ENCODE results near the gene SZT2.

The SZT2 gene

DNA sequence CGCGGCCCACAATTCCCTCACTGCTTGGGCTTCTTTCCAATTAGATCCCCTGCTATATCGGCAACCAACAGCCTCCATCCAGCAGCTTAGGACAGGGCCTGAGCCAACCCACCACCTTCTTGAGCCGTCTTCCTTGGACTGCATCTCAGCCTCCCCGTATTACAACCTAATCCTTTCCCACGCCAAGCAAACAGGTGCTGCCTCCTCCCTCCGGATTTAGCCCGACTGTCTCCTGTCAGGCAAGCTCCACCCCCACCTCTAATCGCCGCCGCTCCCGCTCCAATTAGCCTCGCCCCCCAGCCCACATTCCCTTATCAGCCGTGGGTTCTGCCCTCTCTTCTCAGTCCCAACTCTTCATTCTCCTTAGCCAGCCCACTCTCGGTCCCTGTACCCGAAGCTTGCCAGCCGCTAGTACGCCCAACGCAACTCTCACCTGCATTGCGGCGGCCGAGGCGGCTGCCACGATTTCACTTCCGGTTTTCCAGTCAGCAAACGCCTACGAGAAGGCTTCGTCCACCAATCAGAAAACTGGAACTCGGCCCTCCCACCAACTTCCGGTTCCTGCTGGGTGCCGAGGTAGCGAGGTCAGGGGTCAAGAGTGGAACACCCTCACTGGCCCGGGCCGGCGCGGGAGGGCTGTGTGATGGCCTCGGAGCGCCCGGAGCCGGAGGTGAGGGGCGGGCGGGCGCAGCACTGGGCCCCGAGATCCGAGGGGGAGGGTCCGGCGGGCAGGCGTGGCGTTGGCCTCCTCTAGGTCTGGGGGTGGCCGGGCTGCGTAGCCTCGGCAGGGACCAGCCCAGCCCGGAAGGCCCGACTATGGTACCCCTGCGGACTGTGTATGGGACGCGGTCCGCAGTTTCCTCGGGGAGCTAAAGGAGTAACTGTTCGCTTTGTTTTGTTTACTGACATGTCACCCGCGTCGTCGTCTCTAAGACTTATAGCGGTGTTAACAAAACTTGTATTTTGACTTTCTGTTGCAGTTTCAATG lies at the start of gene SZT2, which contains the start of gene MED8:
TSS of gene SZT2 (plus strand) at position 574 of the 988 bp plus-strand sequence. CDS start at position 644, 70 bp downstream.
TSS of gene MED8 (minus strand) at position 475 of the 988 bp plus-strand sequence. CDS start at position 439, 36 bp downstream.
- peak; percentile 70 to 88 (median 80) for DNase-seq

GRCh38 chr1:43340559-43340958 lies 49.1 kb upstream of the SZT2 start:
- DNase-seq, result no peak

GRCh38 chr1:43344267-43344850 lies 45.3 kb upstream of the SZT2 start:
- no peak for DNase-seq

DNA sequence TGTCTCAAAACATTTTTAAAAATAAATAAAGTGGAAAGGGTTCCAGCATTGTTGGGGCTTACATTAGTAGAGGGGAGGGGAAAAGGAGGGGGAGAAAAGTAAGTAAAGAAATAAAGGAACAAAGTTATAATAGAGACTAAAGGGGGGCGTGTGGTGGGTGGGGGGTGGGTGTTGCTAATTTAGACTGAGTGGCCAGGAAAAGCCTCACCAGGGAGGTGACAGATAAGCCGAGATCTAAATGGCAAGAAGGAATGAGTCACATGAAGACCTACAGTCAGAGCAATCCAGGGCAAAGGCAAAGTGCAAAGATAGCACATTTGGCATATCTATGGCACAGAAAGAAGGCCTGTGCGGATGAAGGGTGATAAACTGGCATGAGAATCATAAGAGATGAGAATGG lies 44.6 kb upstream of the SZT2 start:
- DNase-seq, result no peak

DNA sequence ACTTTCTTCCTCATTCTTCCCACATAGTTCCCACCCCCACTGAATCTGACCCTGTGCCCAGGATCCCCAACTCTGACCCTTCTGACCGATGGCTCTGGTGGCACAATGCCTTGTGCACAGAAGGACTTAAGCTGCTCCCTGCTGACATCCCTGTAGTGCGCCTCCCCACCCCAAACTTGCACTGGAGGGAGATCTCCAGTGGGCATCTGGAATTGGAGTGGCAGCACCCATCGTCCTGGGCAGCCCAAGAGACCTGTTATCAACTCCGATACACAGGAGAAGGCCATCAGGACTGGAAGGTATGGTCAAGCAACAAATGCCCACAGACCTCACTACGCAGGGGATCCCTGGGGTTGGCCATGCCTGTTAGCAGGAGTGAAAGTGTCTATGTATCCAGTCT lies 43.1 kb upstream of the SZT2 start:
- no peak for DNase-seq

- no peak for DNase-seq
These were observed 41.3 kb upstream of the SZT2 start for GRCh38 chr1:43348343-43348808.

DNA sequence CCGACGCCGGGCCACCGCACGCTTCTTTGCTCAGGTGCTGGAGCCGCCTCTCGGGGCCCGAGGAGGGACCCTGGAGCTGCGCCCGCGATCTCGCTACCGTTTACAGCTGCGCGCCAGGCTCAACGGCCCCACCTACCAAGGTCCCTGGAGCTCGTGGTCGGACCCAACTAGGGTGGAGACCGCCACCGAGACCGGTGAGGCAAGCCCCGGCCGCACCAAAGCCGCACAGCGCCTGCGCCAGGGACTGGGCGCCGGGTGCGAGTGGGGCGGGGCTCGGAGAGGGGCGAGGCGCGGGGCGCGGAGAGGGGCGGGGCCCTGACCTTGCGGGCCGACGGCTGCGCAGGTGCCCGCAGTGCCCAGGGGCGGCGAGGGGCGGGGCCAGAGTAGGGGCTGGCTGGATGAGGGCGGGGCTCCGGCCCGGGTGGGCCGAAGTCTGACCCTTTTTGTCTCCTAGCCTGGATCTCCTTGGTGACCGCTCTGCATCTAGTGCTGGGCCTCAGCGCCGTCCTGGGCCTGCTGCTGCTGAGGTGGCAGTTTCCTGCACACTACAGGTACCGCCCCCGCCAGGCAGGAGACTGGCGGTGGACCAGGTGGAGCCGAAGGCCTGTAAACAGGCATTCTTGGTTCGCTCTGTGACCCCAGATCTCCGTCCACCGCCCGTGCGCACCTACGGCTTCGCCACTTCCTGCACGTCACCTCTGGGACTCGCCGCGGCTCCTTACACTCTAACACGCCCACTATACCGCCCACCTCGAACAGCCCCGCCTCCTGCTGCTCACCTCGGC lies 40.7 kb upstream of the SZT2 start:
- peak in 2 of 4 experiments; percentile 11 to 50 for DNase-seq

GRCh38 chr1:43349594-43350306 lies 39.9 kb upstream of the SZT2 start:
- DNase-seq, result no peak

GRCh38 chr1:43350976-43351375 lies 38.7 kb upstream of the SZT2 start:
- no peak for DNase-seq

- no peak for DNase-seq
These were observed 38.0 kb upstream of the SZT2 start for GRCh38 chr1:43351421-43352350.

- DNase-seq, result no peak
These were observed 37.4 kb upstream of the SZT2 start for GRCh38 chr1:43352351-43352705.

DNA sequence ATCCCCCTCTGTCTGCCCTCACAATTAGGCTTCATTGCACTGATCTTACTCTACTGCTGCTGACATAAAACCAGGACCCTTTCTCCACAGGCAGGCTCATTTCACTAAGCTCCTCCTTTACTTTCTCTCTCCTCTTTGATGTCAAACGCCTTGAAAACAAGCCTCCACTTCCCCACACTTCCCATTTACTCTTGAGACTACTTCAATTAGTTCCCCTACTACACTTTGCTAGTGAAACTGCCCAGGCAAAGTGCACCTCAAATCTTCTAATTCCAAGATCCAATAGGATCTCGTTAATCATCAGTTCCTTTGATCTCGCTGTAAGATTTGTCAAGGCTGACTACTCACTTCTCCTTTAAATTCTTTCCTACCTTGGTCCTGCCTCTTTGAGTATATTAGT lies 36.8 kb upstream of the SZT2 start:
- no peak for DNase-seq

GRCh38 chr1:43354471-43354870 lies 35.2 kb upstream of the SZT2 start:
- no peak for DNase-seq

- no peak for DNase-seq
These were observed 34.8 kb upstream of the SZT2 start for GRCh38 chr1:43354936-43355335.

DNA sequence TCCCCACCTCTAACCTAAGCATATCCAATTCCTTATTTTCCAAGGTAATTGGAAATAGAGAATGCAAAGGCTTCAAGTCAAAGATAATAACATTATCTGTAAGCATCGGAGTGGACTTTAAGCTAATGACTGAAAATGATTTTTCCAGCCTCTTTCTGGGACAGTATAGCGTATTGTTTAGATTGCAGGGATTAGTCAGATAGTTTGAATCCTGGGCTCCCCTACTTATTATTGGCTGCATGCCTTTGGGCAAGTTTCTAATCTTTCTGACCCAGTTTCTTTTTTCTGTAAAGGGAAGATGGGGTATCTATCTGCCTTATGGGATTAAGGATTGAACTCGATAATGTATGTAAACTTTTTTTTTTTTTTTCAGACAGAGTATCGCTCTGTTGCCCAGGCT lies 32.4 kb upstream of the SZT2 start:
- DNase-seq, result no peak

DNA sequence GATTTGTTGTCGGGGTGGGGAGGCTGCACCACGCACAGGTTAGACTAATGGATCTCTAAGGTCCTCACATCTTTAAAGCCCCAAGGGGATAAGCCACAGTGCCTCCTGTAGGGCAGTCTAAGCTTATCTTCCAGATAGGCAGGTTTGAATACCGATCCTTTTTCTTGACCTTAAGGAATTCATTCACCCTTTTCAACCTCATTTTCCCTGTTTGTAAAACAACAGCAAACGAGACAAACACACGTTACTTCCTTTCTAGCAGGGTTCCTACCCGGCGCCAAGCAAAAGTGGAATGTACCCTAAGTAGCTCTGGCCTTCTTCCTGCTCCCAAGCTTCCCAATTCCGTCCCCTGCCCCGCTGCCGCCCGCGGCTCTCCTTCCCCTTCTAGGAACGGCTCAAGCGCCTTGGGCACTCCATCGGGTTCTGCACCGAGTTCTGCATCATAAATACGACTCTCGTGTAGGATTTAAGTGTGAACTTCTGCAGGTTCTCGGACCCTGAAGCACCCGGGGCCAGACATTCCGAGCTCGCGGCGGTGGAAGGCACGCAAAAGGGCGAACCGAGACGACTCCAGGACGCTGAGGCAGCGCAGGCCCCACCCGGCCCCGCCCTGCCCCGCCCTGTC lies 31.5 kb upstream of the SZT2 start:
- no peak for DNase-seq

DNA sequence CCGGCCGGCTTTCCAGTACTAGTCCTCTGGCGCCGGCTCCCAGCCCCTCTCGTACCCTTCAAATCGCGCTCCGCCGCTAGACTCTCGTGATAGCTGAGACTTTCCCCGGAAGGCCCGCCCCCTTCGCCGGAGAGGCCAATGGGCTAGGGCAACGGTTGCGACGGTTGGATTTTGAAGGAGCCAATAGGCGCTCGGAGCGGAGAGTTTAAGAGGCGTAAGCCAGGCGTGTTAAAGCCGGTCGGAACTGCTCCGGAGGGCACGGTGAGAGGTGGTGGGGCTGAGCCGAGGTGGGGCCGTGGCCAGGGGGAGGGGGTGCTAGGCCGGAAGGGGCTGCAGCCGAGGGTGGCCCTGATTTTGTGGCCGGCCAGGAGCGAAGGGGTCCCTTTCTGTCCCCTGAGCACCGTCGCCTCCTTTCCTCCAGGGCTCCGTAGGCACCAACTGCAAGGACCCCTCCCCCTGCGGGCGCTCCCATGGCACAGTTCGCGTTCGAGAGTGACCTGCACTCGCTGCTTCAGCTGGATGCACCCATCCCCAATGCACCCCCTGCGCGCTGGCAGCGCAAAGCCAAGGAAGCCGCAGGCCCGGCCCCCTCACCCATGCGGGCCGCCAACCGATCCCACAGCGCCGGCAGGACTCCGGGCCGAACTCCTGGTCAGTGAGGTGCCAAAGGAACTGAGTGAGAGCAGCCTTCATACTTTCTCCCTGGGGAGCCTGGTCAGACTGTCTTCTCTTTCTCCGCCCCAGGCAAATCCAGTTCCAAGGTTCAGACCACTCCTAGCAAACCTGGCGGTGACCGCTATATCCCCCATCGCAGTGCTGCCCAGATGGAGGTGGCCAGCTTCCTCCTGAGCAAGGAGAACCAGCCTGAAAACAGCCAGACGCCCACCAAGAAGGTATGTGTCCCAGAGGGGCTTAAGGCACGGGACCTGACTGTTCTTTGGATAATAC lies 30.7 kb upstream of the SZT2 start, which contains the start of gene CDC20:
TSS of gene CDC20 (plus strand) at position 236 of the 948 bp plus-strand sequence. CDS start at position 471, 235 bp downstream.
- peak; percentile 90 to 96 (median 94) for DNase-seq

GRCh38 chr1:43359696-43360095 lies 30.0 kb upstream of the SZT2 start:
- no peak for DNase-seq

DNA sequence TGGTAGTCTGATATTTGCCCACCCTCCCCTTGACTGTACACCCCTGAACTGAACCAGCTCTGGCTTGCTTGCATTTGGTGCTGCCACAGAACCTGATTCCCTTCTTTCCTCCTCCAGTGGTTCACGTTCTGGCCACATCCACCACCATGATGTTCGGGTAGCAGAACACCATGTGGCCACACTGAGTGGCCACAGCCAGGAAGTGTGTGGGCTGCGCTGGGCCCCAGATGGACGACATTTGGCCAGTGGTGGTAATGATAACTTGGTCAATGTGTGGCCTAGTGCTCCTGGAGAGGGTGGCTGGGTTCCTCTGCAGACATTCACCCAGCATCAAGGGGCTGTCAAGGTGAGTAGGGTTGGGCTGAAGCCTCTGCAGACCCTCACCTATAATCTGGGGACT lies 29.1 kb upstream of the SZT2 start:
- DNase-seq, result no peak

Measured in activated naive CD4-positive, alpha-beta T cell (primary cell).